CD4-positive, alpha-beta T cell (primary cell): Measurements from ENCODE around the gene ATP6V0A4. TPM values are rescaled to one million over a fixed set of nuclear protein-coding genes. Genes with fewer than 3 reads are reported as not detected.
A peak's percentile ranks its signal among the peaks of the same experiment; 100 is the strongest.

Experiments used
- ATAC-seq: fragments of 200-7000 bp; cut with Tn5 transposase; one replicate; pipeline ENCODE4 v1.10.0; 2022; ENCODE audit warnings: mild to moderate bottlenecking; ENCODE audit not compliant: poor library complexity
- CTCF ChIA-PET: fragments of 350-600 bp; sonication (Branson Sonifier 250); formaldehyde crosslinking; loops from one replicate; lab custom pipeline; 2021; ENCODE audit warnings: antibody characterized with exemption, inconsistent platforms; lab: Charles Lee
- POLR2A ChIA-PET: fragments of 350-600 bp; sonication (Branson Sonifier 250); formaldehyde crosslinking; loops from one replicate; lab custom pipeline; 2021; ENCODE audit warnings: antibody characterized with exemption, inconsistent platforms; lab: Charles Lee
- DNase-seq, 14 experiments: peaks; one replicate each; pipeline ENCODE4 v3.0.0-alpha.2; 2013 to 2020; ENCODE audit warnings: mixed read lengths in 2 of 14
- H3K27ac ChIP-seq, 2 donors: one replicate each; pipeline versions ENCODE4 v1.5.1 to v1.7.0; 2013; ENCODE audit warnings: low read length in 2 of 2, low read depth in 1 of 2, mild to moderate bottlenecking in 1 of 2
- H3K27me3 ChIP-seq, 2 experiments: 1 replicate in 1 of 2; 2 replicates in 1 of 2; pipeline versions ENCODE4 v1.6.1 to v1.7.0; 2013; ENCODE audit warnings: low read length in 2 of 2, control low read depth in 1 of 2, mild to moderate bottlenecking in 1 of 2, moderate library complexity in 1 of 2; ENCODE audit not compliant: insufficient read depth in 2 of 2, control insufficient read depth in 1 of 2
- H3K36me3 ChIP-seq: one replicate; pipeline ENCODE4 v1.6.1; 2013; ENCODE audit warnings: low read length, control low read depth; ENCODE audit not compliant: insufficient read depth
- H3K4me1 ChIP-seq: one replicate; pipeline ENCODE4 v1.6.1; 2013; ENCODE audit warnings: low read length, control low read depth; ENCODE audit not compliant: insufficient read depth
- H3K4me3 ChIP-seq: one replicate; pipeline ENCODE4 v1.5.1; 2013; ENCODE audit warnings: mild to moderate bottlenecking, low read length, moderate library complexity
- H3K9me3 ChIP-seq, 2 experiments: 1 replicate in 1 of 2; 2 replicates in 1 of 2; pipeline versions ENCODE4 v1.6.1 to v1.7.0; 2013; ENCODE audit warnings: low read length in 2 of 2, mild to moderate bottlenecking in 2 of 2, control low read depth in 1 of 2, moderate library complexity in 1 of 2; ENCODE audit not compliant: control insufficient read depth in 1 of 2, insufficient read depth in 1 of 2
- H3K27ac Mint-ChIP-seq: one replicate; pipeline ENCODE4 v1.8.0; 2020; ENCODE audit warnings: mixed read lengths
- H3K27me3 Mint-ChIP-seq: one replicate; pipeline ENCODE4 v1.8.0; 2021; ENCODE audit warnings: mixed read lengths
- H3K36me3 Mint-ChIP-seq: one replicate; pipeline ENCODE4 v1.8.0; 2021; ENCODE audit warnings: low read depth, mixed read lengths
- H3K4me1 Mint-ChIP-seq: one replicate; pipeline ENCODE4 v1.8.0; 2021; ENCODE audit warnings: low read depth, mixed read lengths
- H3K4me3 Mint-ChIP-seq: one replicate; pipeline ENCODE4 v1.8.0; 2020; ENCODE audit warnings: mild to moderate bottlenecking, mixed read lengths
- H3K9me3 Mint-ChIP-seq: one replicate; pipeline ENCODE4 v1.8.0; 2020; ENCODE audit warnings: mixed read lengths
- CTCF ChIP-seq: fragments of 200-600 bp; IDR thresholded peaks from one replicate; pipeline ENCODE4 v1.8.0; 2022; ENCODE audit warnings: antibody characterized with exemption, mild to moderate bottlenecking
- intact Hi-C, 2 experiments: fragments of 100-400 bp; cut with DNase I in 1 of 2; cut with micrococcal nuclease in 1 of 2; formaldehyde crosslinking; loops; one replicate each; pipeline versions ENCODE4 v1.15.1 to v1.9.0; 2023 to 2025; cut with DNase I, micrococcal nuclease
- total RNA-seq, 174 experiments: library from RNA in 2 of 174; stranded (reverse) in 2 of 174; gene quantifications; one replicate each; pipeline ENCODE4 v1.2.3 and lab custom pipeline; 2021 to 2026

Gene ATP6V0A4
- total RNA-seq, 2 experiments from 2014 or later: not detected

- TF ChIP-seq CTCF: no peak
- Histone ChIP-seq H3K4me1 (peaks cover 13% of the 10 kb centered on the region), H3K36me3 (no peaks in the 10 kb centered on the region), H3K9me3 (peaks cover 0 to 9% of the 10 kb centered on the region in 2 experiments), H3K27ac (no peak overlapping the region), H3K27me3 (no peaks in the 10 kb centered on the region), H3K4me3 (no peak overlapping the region)
- H3K36me3 Mint-ChIP-seq: no peaks in the 10 kb centered on the region
- ChIA-PET CTCF (no interaction called here), POLR2A (no interaction called here)
- H3K9me3 Mint-ChIP-seq: no peaks in the 10 kb centered on the region
- no peak overlapping the region for H3K4me3 Mint-ChIP-seq
- H3K27ac Mint-ChIP-seq: no peak overlapping the region
- no peaks in the 10 kb centered on the region for H3K27me3 Mint-ChIP-seq
- intact Hi-C loops: no loop called here
- DNase-seq: no peak
- peaks cover 38% of the 10 kb centered on the region for H3K4me1 Mint-ChIP-seq
- peak; percentile 32 for ATAC-seq
These were observed 51.9 kb downstream of the ATP6V0A4 start for GRCh38 chr7:138746073-138746472.

GRCh38 chr7:138745189-138745588, 52.8 kb downstream of the ATP6V0A4 start:
- DNase-seq (peak in 1 of 14 experiments; percentile 24), ATAC-seq (no peak)
- TF ChIP-seq CTCF: no peak
- Histone ChIP-seq H3K36me3 (no peaks in the 10 kb centered on the region), H3K27me3 (no peaks in the 10 kb centered on the region), H3K9me3 (peaks cover 0 to under 1% of the 10 kb centered on the region in 2 experiments), H3K27ac (no peak overlapping the region), H3K4me3 (no peak overlapping the region), H3K4me1 (peaks cover 4% of the 10 kb centered on the region)
- intact Hi-C loops: no loop called here
- no peak overlapping the region for H3K4me3 Mint-ChIP-seq
- H3K27me3 Mint-ChIP-seq: no peaks in the 10 kb centered on the region
- CTCF ChIA-PET: no interaction called here
- POLR2A ChIA-PET: no interaction called here
- no peaks in the 10 kb centered on the region for H3K9me3 Mint-ChIP-seq
- peaks cover 30% of the 10 kb centered on the region for H3K4me1 Mint-ChIP-seq
- no peaks in the 10 kb centered on the region for H3K36me3 Mint-ChIP-seq
- H3K27ac Mint-ChIP-seq: no peak overlapping the region

- no peaks in the 10 kb centered on the region for H3K36me3 Mint-ChIP-seq
- no peaks in the 10 kb centered on the region for H3K9me3 ChIP-seq
- no peak for TF ChIP-seq CTCF
- H3K27me3 Mint-ChIP-seq: no peaks in the 10 kb centered on the region
- H3K4me1 ChIP-seq: no peaks in the 10 kb centered on the region
- no peak overlapping the region for H3K4me3 ChIP-seq
- H3K27me3 ChIP-seq: no peaks in the 10 kb centered on the region
- H3K4me3 Mint-ChIP-seq: no peak overlapping the region
- H3K4me1 Mint-ChIP-seq: peaks cover 15% of the 10 kb centered on the region
- intact Hi-C loops: loop anchor here in 1 of 2 experiments (2.0 kb wide), 1 partner anchor 281 kb away; the partner anchor contains the start of gene TRIM24
- no peaks in the 10 kb centered on the region for H3K9me3 Mint-ChIP-seq
- no peak overlapping the region for H3K27ac Mint-ChIP-seq
- ChIA-PET POLR2A (no interaction called here), CTCF (no interaction called here)
- no peaks in the 10 kb centered on the region for H3K36me3 ChIP-seq
- ATAC-seq: no peak
- H3K27ac ChIP-seq: no peak overlapping the region
- DNase-seq: no peak
These were observed 56.6 kb downstream of the ATP6V0A4 start for GRCh38 chr7:138741453-138741735.
